HEK293 (cell line): Measurements from ENCODE around the gene VPS26B.

Source experiments
- CTCF ChIA-PET: fragments of 350-600 bp; formaldehyde crosslinking; extraction: SDS; loops from one replicate; lab custom pipeline; 2021; ENCODE audit warnings: antibody characterized with exemption; lab: Yijun Ruan, JAX
- POLR2A ChIA-PET: fragments of 300-600 bp; formaldehyde crosslinking; extraction: SDS; loops from one replicate; lab custom pipeline; 2020; ENCODE audit warnings: antibody characterized with exemption, inconsistent platforms; lab: Yijun Ruan, JAX
- H3K27ac ChIP-seq: fragments of 200-500 bp; sonication (Bioruptor generic); 2 replicates; pipeline ENCODE4 v1.5.1; 2014; ENCODE audit warnings: low read depth, low read length, control low read depth, inconsistent platforms; ENCODE audit errors: extremely low read depth
- H3K36me3 ChIP-seq, 2 experiments: fragments of 200-500 bp in 1 of 2; sonication (Bioruptor generic) in 1 of 2; 1 replicate in 1 of 2; 2 replicates in 1 of 2; pipeline ENCODE4 v1.5.1; 2014 to 2017; ENCODE audit warnings: inconsistent platforms in 2 of 2, low read length in 2 of 2; ENCODE audit not compliant: control insufficient read depth in 2 of 2, insufficient read depth in 1 of 2
- H3K4me1 ChIP-seq: fragments of 200-500 bp; sonication (Bioruptor generic); 2 replicates; pipeline ENCODE4 v1.5.1; 2014; ENCODE audit warnings: mild to moderate bottlenecking, low read length, inconsistent platforms; ENCODE audit not compliant: control insufficient read depth, insufficient read depth
- H3K4me3 ChIP-seq: 2 replicates; pipeline ENCODE4 v1.5.1; 2011; ENCODE audit warnings: low read depth, mild to moderate bottlenecking, control low read depth, low read length, moderate library complexity
- H3K9me3 ChIP-seq: fragments of 200-500 bp; sonication (Bioruptor generic); 2 replicates; pipeline ENCODE4 v1.5.1; 2014; ENCODE audit warnings: low read depth, low read length, inconsistent platforms; ENCODE audit not compliant: control insufficient read depth, insufficient read depth
- ELK4 ChIP-seq: IDR thresholded peaks from 2 replicates; pipeline ENCODE4 v1.6.1; 2011; ENCODE audit warnings: mild to moderate bottlenecking, low read depth, low read length, borderline replicate concordance
- OVOL3 ChIP-seq: fragments of 450-650 bp; formaldehyde crosslinking; IDR thresholded peaks from 2 replicates; pipeline ENCODE4 v1.5.1; 2016; ENCODE audit warnings: missing biosample characterization, missing genetic modification characterization
- PATZ1 ChIP-seq: fragments of 450-650 bp; formaldehyde crosslinking; IDR thresholded peaks from 2 replicates; pipeline ENCODE4 v1.5.1; 2016; ENCODE audit warnings: missing biosample characterization, missing genetic modification characterization
- SP7 ChIP-seq: fragments of 450-650 bp; formaldehyde crosslinking; IDR thresholded peaks from 2 replicates; pipeline ENCODE4 v1.5.1; 2016; ENCODE audit warnings: missing biosample characterization, missing genetic modification characterization
- ZBTB11 ChIP-seq: fragments of 450-650 bp; formaldehyde crosslinking; conservative IDR thresholded peaks from 2 replicates; pipeline ENCODE4 v1.5.1; 2016; ENCODE audit warnings: low read depth, missing biosample characterization, missing genetic modification characterization
- ZBTB20 ChIP-seq: fragments of 450-650 bp; formaldehyde crosslinking; IDR thresholded peaks from 2 replicates; pipeline ENCODE4 v1.5.1; 2016; ENCODE audit warnings: missing biosample characterization, missing genetic modification characterization
- ZBTB48 ChIP-seq: fragments of 450-650 bp; formaldehyde crosslinking; IDR thresholded peaks from 2 replicates; pipeline ENCODE4 v1.5.1; 2016; ENCODE audit warnings: missing biosample characterization, missing genetic modification characterization
- ZNF221 ChIP-seq: fragments of 450-650 bp; formaldehyde crosslinking; IDR thresholded peaks from 2 replicates; pipeline ENCODE4 v1.5.1; 2017; ENCODE audit warnings: missing biosample characterization, missing genetic modification characterization, borderline replicate concordance
- ZNF324 ChIP-seq: fragments of 450-650 bp; formaldehyde crosslinking; IDR thresholded peaks from 2 replicates; pipeline ENCODE4 v1.5.1; 2016; ENCODE audit warnings: missing biosample characterization, missing genetic modification characterization
- ZNF561 ChIP-seq: fragments of 450-650 bp; IDR thresholded peaks from 2 replicates; pipeline ENCODE4 v1.5.1; 2018; ENCODE audit warnings: missing biosample characterization, missing genetic modification characterization, borderline replicate concordance
- ZNF600 ChIP-seq: fragments of 450-650 bp; formaldehyde crosslinking; IDR thresholded peaks from 2 replicates; pipeline ENCODE4 v1.5.1; 2016; ENCODE audit warnings: missing biosample characterization, missing genetic modification characterization
- ZNF629 ChIP-seq: fragments of 450-650 bp; formaldehyde crosslinking; IDR thresholded peaks from 2 replicates; pipeline ENCODE4 v1.5.1; 2017; ENCODE audit warnings: missing biosample characterization, missing genetic modification characterization
- ZNF707 ChIP-seq: fragments of 450-650 bp; formaldehyde crosslinking; IDR thresholded peaks from 2 replicates; pipeline ENCODE4 v1.5.1; 2016; ENCODE audit warnings: missing biosample characterization, missing genetic modification characterization
- ZNF837 ChIP-seq: fragments of 450-650 bp; formaldehyde crosslinking; IDR thresholded peaks from 2 replicates; pipeline ENCODE4 v1.5.1; 2016; ENCODE audit warnings: missing biosample characterization, missing genetic modification characterization
- ZSCAN18 ChIP-seq: fragments of 450-650 bp; formaldehyde crosslinking; IDR thresholded peaks from 2 replicates; pipeline ENCODE4 v1.5.1; 2016; ENCODE audit warnings: missing biosample characterization, missing genetic modification characterization
- ZSCAN23 ChIP-seq: fragments of 450-650 bp; formaldehyde crosslinking; IDR thresholded peaks from 2 replicates; pipeline ENCODE4 v1.5.1; 2016; ENCODE audit warnings: missing biosample characterization, missing genetic modification characterization
- TF ChIP-seq, protein P1 (sequence below): fragments of 450-650 bp; formaldehyde crosslinking; IDR thresholded peaks from 2 replicates; pipeline ENCODE4 v1.5.1; 2016; ENCODE audit warnings: missing biosample characterization, missing genetic modification characterization
- TF ChIP-seq, protein P2 (sequence below): fragments of 450-650 bp; formaldehyde crosslinking; conservative IDR thresholded peaks from 2 replicates; pipeline ENCODE4 v1.5.1; 2016; ENCODE audit warnings: low read depth, missing biosample characterization, missing genetic modification characterization

Gene VPS26B

DNA sequence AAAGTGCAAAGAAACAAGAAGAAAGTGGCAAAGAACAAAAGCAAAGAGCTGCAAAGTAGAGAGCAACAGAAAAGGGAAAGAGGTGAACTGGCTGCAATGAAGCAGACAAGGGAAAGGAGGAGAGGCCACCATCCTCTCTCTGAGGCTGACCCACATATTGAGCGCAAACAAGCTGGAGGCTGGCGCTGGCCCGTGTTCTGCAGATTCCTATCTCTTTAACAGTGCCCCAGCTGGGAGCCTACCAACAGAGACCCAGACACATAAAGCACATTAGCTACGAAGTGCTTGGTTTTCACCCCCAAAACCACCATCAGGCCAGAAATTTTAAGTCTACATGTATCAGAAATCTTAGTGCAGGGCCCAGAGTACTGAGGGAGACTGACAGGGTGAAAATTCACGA is 18.3 kb upstream of the VPS26B start:
- Histone ChIP-seq H3K9me3 (no peaks in the 10 kb centered on the region), H3K27ac (no peak overlapping the region), H3K4me1 (no peaks in the 10 kb centered on the region), H3K4me3 (no peak overlapping the region), H3K36me3 (peaks cover 22 to 94% of the 10 kb centered on the region in 2 experiments)
- POLR2A ChIA-PET: no interaction called here
- TF ChIP-seq ZBTB48 (tag by site-specific recombination) (no peak), ZBTB11 (tag by site-specific recombination) (no peak), OVOL3 (tag by site-specific recombination) (no peak), ZSCAN23 (tag by site-specific recombination) (no peak), ZNF324 (tag by site-specific recombination) (no peak), ZNF629 (tag by site-specific recombination) (no peak), SP7 (no peak), ZNF600 (tag by site-specific recombination) (no peak), ZNF837 (no peak), ZSCAN18 (no peak), ZNF707 (tag by site-specific recombination) (no peak), ZBTB20 (no peak), ZNF561 (tag by site-specific recombination) (no peak), ELK4 (no peak), PATZ1 (no peak), ZNF221 (tag by site-specific recombination) (no peak)
- TF ChIP-seq, protein P1, sequence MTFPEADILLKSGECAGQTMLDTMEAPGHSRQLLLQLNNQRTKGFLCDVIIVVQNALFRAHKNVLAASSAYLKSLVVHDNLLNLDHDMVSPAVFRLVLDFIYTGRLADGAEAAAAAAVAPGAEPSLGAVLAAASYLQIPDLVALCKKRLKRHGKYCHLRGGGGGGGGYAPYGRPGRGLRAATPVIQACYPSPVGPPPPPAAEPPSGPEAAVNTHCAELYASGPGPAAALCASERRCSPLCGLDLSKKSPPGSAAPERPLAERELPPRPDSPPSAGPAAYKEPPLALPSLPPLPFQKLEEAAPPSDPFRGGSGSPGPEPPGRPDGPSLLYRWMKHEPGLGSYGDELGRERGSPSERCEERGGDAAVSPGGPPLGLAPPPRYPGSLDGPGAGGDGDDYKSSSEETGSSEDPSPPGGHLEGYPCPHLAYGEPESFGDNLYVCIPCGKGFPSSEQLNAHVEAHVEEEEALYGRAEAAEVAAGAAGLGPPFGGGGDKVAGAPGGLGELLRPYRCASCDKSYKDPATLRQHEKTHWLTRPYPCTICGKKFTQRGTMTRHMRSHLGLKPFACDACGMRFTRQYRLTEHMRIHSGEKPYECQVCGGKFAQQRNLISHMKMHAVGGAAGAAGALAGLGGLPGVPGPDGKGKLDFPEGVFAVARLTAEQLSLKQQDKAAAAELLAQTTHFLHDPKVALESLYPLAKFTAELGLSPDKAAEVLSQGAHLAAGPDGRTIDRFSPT (tag by site-specific recombination): no peak
- TF ChIP-seq, protein P2, sequence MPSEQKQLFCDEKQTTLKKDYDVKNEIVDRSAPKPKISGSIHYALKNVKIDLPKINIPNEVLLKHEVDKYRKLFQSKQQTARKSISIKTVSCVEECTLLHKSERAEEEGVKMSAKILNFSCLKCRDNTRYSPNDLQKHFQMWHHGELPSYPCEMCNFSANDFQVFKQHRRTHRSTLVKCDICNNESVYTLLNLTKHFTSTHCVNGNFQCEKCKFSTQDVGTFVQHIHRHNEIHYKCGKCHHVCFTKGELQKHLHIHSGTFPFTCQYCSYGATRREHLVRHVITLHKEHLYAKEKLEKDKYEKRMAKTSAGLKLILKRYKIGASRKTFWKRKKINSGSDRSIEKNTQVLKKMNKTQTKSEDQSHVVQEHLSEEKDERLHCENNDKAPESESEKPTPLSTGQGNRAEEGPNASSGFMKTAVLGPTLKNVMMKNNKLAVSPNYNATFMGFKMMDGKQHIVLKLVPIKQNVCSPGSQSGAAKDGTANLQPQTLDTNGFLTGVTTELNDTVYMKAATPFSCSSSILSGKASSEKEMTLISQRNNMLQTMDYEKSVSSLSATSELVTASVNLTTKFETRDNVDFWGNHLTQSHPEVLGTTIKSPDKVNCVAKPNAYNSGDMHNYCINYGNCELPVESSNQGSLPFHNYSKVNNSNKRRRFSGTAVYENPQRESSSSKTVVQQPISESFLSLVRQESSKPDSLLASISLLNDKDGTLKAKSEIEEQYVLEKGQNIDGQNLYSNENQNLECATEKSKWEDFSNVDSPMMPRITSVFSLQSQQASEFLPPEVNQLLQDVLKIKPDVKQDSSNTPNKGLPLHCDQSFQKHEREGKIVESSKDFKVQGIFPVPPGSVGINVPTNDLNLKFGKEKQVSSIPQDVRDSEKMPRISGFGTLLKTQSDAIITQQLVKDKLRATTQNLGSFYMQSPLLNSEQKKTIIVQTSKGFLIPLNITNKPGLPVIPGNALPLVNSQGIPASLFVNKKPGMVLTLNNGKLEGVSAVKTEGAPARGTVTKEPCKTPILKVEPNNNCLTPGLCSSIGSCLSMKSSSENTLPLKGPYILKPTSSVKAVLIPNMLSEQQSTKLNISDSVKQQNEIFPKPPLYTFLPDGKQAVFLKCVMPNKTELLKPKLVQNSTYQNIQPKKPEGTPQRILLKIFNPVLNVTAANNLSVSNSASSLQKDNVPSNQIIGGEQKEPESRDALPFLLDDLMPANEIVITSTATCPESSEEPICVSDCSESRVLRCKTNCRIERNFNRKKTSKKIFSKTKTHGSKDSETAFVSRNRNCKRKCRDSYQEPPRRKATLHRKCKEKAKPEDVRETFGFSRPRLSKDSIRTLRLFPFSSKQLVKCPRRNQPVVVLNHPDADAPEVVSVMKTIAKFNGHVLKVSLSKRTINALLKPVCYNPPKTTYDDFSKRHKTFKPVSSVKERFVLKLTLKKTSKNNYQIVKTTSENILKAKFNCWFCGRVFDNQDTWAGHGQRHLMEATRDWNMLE: no peak
- CTCF ChIA-PET: interaction anchor here (1.1 kb wide), 1 partner anchor 19 kb away, joined by 4 read pairs; no protein-coding TSS in a partner anchor
